ENCODE data around the gene DHH. TPM values are rescaled to one million over a fixed set of nuclear protein-coding genes. Genes with fewer than 3 reads are reported as not detected.
"Not testable (repeated sequence)": the region's sequence is repeated elsewhere in the genome, so short reads cannot be mapped to it uniquely, and the experiment has no call there.

DHH gene
- total RNA-seq, result not detected

GRCh38 chr12:49094160-49094974 is at the start of gene DHH:
TSS of gene DHH (minus strand) at chr12:49094801. CDS start at chr12:49094512, 289 bp downstream.
- POLR2A ChIA-PET, result interaction anchor here (1.3 kb wide), 1 partner anchor 35 kb away, joined by 3 read pairs; no protein-coding TSS in a partner anchor
- CTCF ChIA-PET, result interaction anchor here (0.5 to 9.1 kb wide), 6 partner anchors 10 to 188 kb away, joined by 3 to 70 read pairs (median 5); partner anchors contain the start of gene TUBA1B

GRCh38 chr12:49144384-49144783 is 49.8 kb upstream of the DHH start:
- CTCF ChIA-PET, result no interaction called here
- POLR2A ChIA-PET, result interaction anchor here (0.5 kb wide), 1 partner anchor 77 kb away, joined by 4 read pairs; no protein-coding TSS in a partner anchor

- POLR2A ChIA-PET, result interaction anchor here (0.6 kb wide), 1 partner anchor 65 kb away, joined by 3 read pairs; no protein-coding TSS in a partner anchor
- CTCF ChIA-PET, result no interaction called here
Measured at GRCh38 chr12:49138999-49139398, 44.4 kb upstream of the DHH start.

GRCh38 chr12:49138587-49138986 is 44.0 kb upstream of the DHH start:
- CTCF ChIA-PET, result interaction anchor here (0.7 kb wide), 1 partner anchor 114 kb away, joined by 3 read pairs; no protein-coding TSS in a partner anchor

GRCh38 chr12:49137476-49137875 is 42.9 kb upstream of the DHH start:
- POLR2A ChIA-PET, result no interaction called here
- CTCF ChIA-PET, result no interaction called here

More at GRCh38 chr12:49138587-49138986, 44.0 kb upstream of the DHH start:
- POLR2A ChIA-PET, result interaction anchor here (0.6 kb wide), 1 partner anchor 65 kb away, joined by 3 read pairs; no protein-coding TSS in a partner anchor

GRCh38 chr12:49136997-49137396 is 42.4 kb upstream of the DHH start:
- CTCF ChIA-PET, result not testable (repeated sequence)

GRCh38 chr12:49133590-49133989 is 39.0 kb upstream of the DHH start:
- ChIA-PET CTCF (interaction anchor here (0.7 kb wide), 2 partner anchors 69 to 113 kb away, joined by 3 to 4 read pairs; no protein-coding TSS in a partner anchor), POLR2A (interaction anchor here (4.5 kb wide), 1 partner anchor 55 kb away, joined by 49 read pairs; the partner anchor contains the start of gene TUBA1A)

More at GRCh38 chr12:49136997-49137396, 42.4 kb upstream of the DHH start:
- POLR2A ChIA-PET, result not testable (repeated sequence)

GRCh38 chr12:49133014-49133413 is 38.4 kb upstream of the DHH start:
- CTCF ChIA-PET, result interaction anchor here (1.4 to 3.7 kb wide), 2 partner anchors 45 to 102 kb away, joined by 3 to 19 read pairs; no protein-coding TSS in a partner anchor

GRCh38 chr12:49131894-49132461 is 37.4 kb upstream of the DHH start:
- CTCF ChIA-PET, result interaction anchor here (0.8 to 3.7 kb wide), 8 partner anchors 16 to 154 kb away, joined by 3 to 23 read pairs (median 5); partner anchors contain the start of genes TUBA1A and WNT1
- POLR2A ChIA-PET, result interaction anchor here (0.5 to 4.5 kb wide), 10 partner anchors 9 to 139 kb away, joined by 3 to 49 read pairs (median 4); partner anchors contain the start of genes RHEBL1, TUBA1A and TUBA1C

More at GRCh38 chr12:49133014-49133413, 38.4 kb upstream of the DHH start:
- POLR2A ChIA-PET, result interaction anchor here (4.5 kb wide), 1 partner anchor 55 kb away, joined by 49 read pairs; the partner anchor contains the start of gene TUBA1A

GRCh38 chr12:49131051-49131893 is 36.7 kb upstream of the DHH start, which contains the start of gene TUBA1B:
TSS of gene TUBA1B (minus strand) at chr12:49131395. CDS start at chr12:49131300, 95 bp downstream.
- ChIA-PET POLR2A (interaction anchor here (0.5 to 4.5 kb wide), 19 partner anchors 10 to 299 kb away, joined by 3 to 49 read pairs (median 4); partner anchors contain the start of genes ARF3, KMT2D, LMBR1L and RHEBL1), CTCF (interaction anchor here (0.6 to 3.7 kb wide), 19 partner anchors 16 to 995 kb away, joined by 3 to 23 read pairs (median 5); partner anchors contain the start of genes DDN, LMBR1L, TMBIM6 and TUBA1A)

GRCh38 chr12:49130151-49131050 is 35.8 kb upstream of the DHH start:
- CTCF ChIA-PET, result interaction anchor here (0.6 to 3.7 kb wide), 18 partner anchors 16 to 996 kb away, joined by 3 to 23 read pairs (median 5); partner anchors contain the start of genes DDN, LMBR1L, TMBIM6 and TUBA1A
- POLR2A ChIA-PET, result interaction anchor here (0.5 to 4.5 kb wide), 18 partner anchors 13 to 299 kb away, joined by 3 to 49 read pairs (median 4); partner anchors contain the start of genes ARF3, DDX23, KMT2D and LMBR1L

GRCh38 chr12:49129332-49130150 is 34.9 kb upstream of the DHH start:
- POLR2A ChIA-PET, result interaction anchor here (1.2 to 4.5 kb wide), 4 partner anchors 12 to 60 kb away, joined by 3 to 49 read pairs (median 20); partner anchors contain the start of genes LMBR1L, RHEBL1 and TUBA1A
- CTCF ChIA-PET, result interaction anchor here (0.8 to 3.7 kb wide), 10 partner anchors 15 to 110 kb away, joined by 3 to 23 read pairs (median 7); partner anchors contain the start of genes LMBR1L and TUBA1A

- CTCF ChIA-PET, result not testable (repeated sequence)
- POLR2A ChIA-PET, result interaction anchor here (1.0 to 1.2 kb wide), 3 partner anchors 58 to 138 kb away, joined by 4 read pairs; partner anchors contain the start of genes RHEBL1 and TUBA1A
Measured at GRCh38 chr12:49127971-49128370, 33.4 kb upstream of the DHH start.

- CTCF ChIA-PET, result no interaction called here
- POLR2A ChIA-PET, result interaction anchor here (1.0 to 1.2 kb wide), 4 partner anchors 57 to 138 kb away, joined by 3 to 4 read pairs (median 4); partner anchors contain the start of genes RHEBL1 and TUBA1A
Measured at GRCh38 chr12:49126852-49127763, 32.5 kb upstream of the DHH start.

Measured in activated CD8-positive, alpha-beta memory T cell treated with anti-CD3 and anti-CD28 coated beads for 36 hours (primary cell).